Measurements from ENCODE around the gene PCDHB3.
"Not testable (repeated sequence)": the region's sequence is repeated elsewhere in the genome, so short reads cannot be mapped to it uniquely, and the experiment has no call there.

PCDHB3 gene

GRCh38 chr5:141149812-141150211, 49.5 kb downstream of the PCDHB3 start, which contains the start of gene PCDHB6:
PCDHB6 (plus strand) TSS chr5:141150057; CDS start chr5:141150258, 201 bp downstream.
- TF ChIP-seq CTCF (conservative IDR thresholded peaks at IDR 0.05; ENCODE audit: control insufficient read depth, insufficient read depth, low read depth, low read length): peak; percentile 14
- DNase-seq (ENCODE audit: low read depth): peak; percentile 6
- no peak within 1 kb of the TSS for H3K4me3 ChIP-seq (ENCODE audit: control insufficient read depth, low read depth, low read length)

GRCh38 chr5:141150224-141150992, 50.1 kb downstream of the PCDHB3 start:
- H3K4me3 ChIP-seq (ENCODE audit: control insufficient read depth, low read depth, low read length): no peak overlapping the region
- no peak for TF ChIP-seq CTCF (conservative IDR thresholded peaks at IDR 0.05; ENCODE audit: control insufficient read depth, insufficient read depth, low read depth, low read length)
- DNase-seq (ENCODE audit: low read depth): no peak

- no peak for DNase-seq (ENCODE audit: low read depth)
- no peak overlapping the region for H3K4me3 ChIP-seq (ENCODE audit: control insufficient read depth, low read depth, low read length)
- TF ChIP-seq CTCF (conservative IDR thresholded peaks at IDR 0.05; ENCODE audit: control insufficient read depth, insufficient read depth, low read depth, low read length): no peak
Observed at GRCh38 chr5:141150993-141151325, 50.7 kb downstream of the PCDHB3 start.

- DNase-seq (ENCODE audit: low read depth): not testable (repeated sequence)
Observed at GRCh38 chr5:141151632-141152031, 51.4 kb downstream of the PCDHB3 start.

GRCh38 chr5:141152096-141152495, 51.8 kb downstream of the PCDHB3 start:
- not testable (repeated sequence) for H3K4me3 ChIP-seq (ENCODE audit: control insufficient read depth, low read depth, low read length); DNase-seq (ENCODE audit: low read depth)

More at GRCh38 chr5:141151632-141152031, 51.4 kb downstream of the PCDHB3 start:
- H3K4me3 ChIP-seq (ENCODE audit: control insufficient read depth, low read depth, low read length): not testable (repeated sequence)

Measured in fibroblast of mammary gland (primary cell).